Measurements from ENCODE around the gene LRRFIP1.
"Not testable (repeated sequence)": the region's sequence is repeated elsewhere in the genome, so short reads cannot be mapped to it uniquely, and the experiment has no call there.

Gene LRRFIP1

GRCh38 chr2:237596520-237597195 is 30.7 kb upstream of the LRRFIP1 start:
- in situ Hi-C loops (cut with HindIII; ENCODE audit: low sequenced_read_pairs): no loop called here

- in situ Hi-C loops (cut with HindIII; ENCODE audit: low sequenced_read_pairs): no loop called here
Measured at GRCh38 chr2:237597196-237598145, 29.9 kb upstream of the LRRFIP1 start.

- in situ Hi-C loops (cut with HindIII; ENCODE audit: low sequenced_read_pairs): no loop called here
Measured at GRCh38 chr2:237598468-237599208, 28.7 kb upstream of the LRRFIP1 start.

- in situ Hi-C loops (cut with HindIII; ENCODE audit: low sequenced_read_pairs): loop anchor here (5.0 kb wide), 1 partner anchor 83 kb away; no protein-coding TSS in a partner anchor
Measured at GRCh38 chr2:237599465-237600110, 27.8 kb upstream of the LRRFIP1 start.

GRCh38 chr2:237600205-237600846 is 27.1 kb upstream of the LRRFIP1 start:
- in situ Hi-C loops (cut with HindIII; ENCODE audit: low sequenced_read_pairs): loop anchor here (5.0 kb wide), 1 partner anchor 82 kb away; no protein-coding TSS in a partner anchor

GRCh38 chr2:237601453-237602116 is 25.8 kb upstream of the LRRFIP1 start:
- in situ Hi-C loops (cut with HindIII; ENCODE audit: low sequenced_read_pairs): loop anchor here (5.0 kb wide), 1 partner anchor 81 kb away; no protein-coding TSS in a partner anchor

GRCh38 chr2:237602409-237602808 is 25.0 kb upstream of the LRRFIP1 start:
- in situ Hi-C loops (cut with HindIII; ENCODE audit: low sequenced_read_pairs): loop anchor here (5.0 kb wide), 1 partner anchor 80 kb away; no protein-coding TSS in a partner anchor

- in situ Hi-C loops (cut with HindIII; ENCODE audit: low sequenced_read_pairs): loop anchor here (5.0 kb wide), 1 partner anchor 79 kb away; no protein-coding TSS in a partner anchor
Measured at GRCh38 chr2:237603049-237603717, 24.2 kb upstream of the LRRFIP1 start.

- in situ Hi-C loops (cut with HindIII; ENCODE audit: low sequenced_read_pairs): loop anchor here (5.0 kb wide), 1 partner anchor 78 kb away; no protein-coding TSS in a partner anchor
Measured at GRCh38 chr2:237603718-237604362, 23.5 kb upstream of the LRRFIP1 start.

GRCh38 chr2:237604391-237604790 is 23.0 kb upstream of the LRRFIP1 start:
- in situ Hi-C loops (cut with HindIII; ENCODE audit: low sequenced_read_pairs): loop anchor here (5.0 kb wide), 1 partner anchor 78 kb away; no protein-coding TSS in a partner anchor

- in situ Hi-C loops (cut with HindIII; ENCODE audit: low sequenced_read_pairs): loop anchor here (5.0 kb wide), 1 partner anchor 77 kb away; no protein-coding TSS in a partner anchor
Measured at GRCh38 chr2:237604960-237605359, 22.4 kb upstream of the LRRFIP1 start.

GRCh38 chr2:237606522-237606921 is 20.9 kb upstream of the LRRFIP1 start:
- in situ Hi-C loops (cut with HindIII; ENCODE audit: low sequenced_read_pairs): not testable (repeated sequence)

GRCh38 chr2:237612527-237613357 is 14.6 kb upstream of the LRRFIP1 start:
- in situ Hi-C loops (cut with HindIII; ENCODE audit: low sequenced_read_pairs): no loop called here

- in situ Hi-C loops (cut with HindIII; ENCODE audit: low sequenced_read_pairs): no loop called here
Measured at GRCh38 chr2:237613679-237614078, 13.7 kb upstream of the LRRFIP1 start.

GRCh38 chr2:237614151-237614720 is 13.2 kb upstream of the LRRFIP1 start:
- in situ Hi-C loops (cut with HindIII; ENCODE audit: low sequenced_read_pairs): no loop called here

- in situ Hi-C loops (cut with HindIII; ENCODE audit: low sequenced_read_pairs): no loop called here
Measured at GRCh38 chr2:237615631-237616249, 11.6 kb upstream of the LRRFIP1 start.

GRCh38 chr2:237616373-237616733 is 11.0 kb upstream of the LRRFIP1 start:
- in situ Hi-C loops (cut with HindIII; ENCODE audit: low sequenced_read_pairs): no loop called here

Measured in DLD1 (cell line).